ENCODE data around the gene MOGAT2. TPM values are rescaled to one million over a fixed set of nuclear protein-coding genes. Genes with fewer than 3 reads are reported as not detected.
A peak's percentile ranks its signal among the peaks of the same experiment; 100 is the strongest.

Gene MOGAT2
- not detected in 2 replicates for total RNA-seq (2022)
- not detected for Bru-seq, nascent RNA
- BruChase-seq, experiment 1, labeled RNA remaining after a 6-hour chase: not detected
- BruChase-seq, experiment 2, labeled RNA remaining after a 2-hour chase: percentile 6 among the genes with signal in this experiment
- long read RNA-seq: 0 reads

DNA sequence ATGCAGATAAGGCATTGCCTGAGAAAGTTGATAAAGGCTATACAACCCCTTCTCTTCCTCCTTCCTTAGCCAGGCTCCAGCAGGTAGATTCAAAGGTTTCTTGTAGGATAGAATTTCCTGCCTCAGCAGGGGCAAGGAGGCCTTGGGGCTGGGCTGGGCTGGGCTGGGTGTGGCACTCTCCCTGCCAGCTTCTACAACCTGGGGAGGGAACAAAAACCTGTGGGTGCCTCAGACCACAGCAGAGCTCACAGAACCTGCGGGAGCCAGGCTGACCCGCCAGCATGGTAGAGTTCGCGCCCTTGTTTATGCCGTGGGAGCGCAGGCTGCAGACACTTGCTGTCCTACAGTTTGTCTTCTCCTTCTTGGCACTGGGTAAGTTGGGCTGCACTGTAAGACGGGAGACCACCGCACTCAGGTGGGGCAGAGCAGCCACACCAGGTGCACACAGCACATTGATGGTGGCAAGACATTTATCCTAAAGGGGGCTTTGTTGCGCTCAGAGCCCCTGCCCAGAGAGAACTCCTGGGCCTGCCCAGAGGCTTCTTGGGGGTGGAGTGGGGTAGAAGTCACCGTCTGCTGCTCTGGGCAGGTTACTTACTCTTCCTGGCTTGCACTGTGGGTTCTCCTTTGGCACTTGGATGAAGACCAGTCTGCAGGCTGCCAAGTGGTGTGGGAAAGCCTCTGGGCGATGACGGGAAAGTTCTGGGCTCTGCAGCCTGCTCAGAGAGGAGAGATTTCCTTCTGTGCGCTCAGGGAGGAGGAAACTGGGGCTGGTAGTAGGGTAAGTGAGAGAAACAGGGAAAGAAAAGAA, at the start of gene MOGAT2:
Gene MOGAT2, plus strand, starts transcription at position 231 of the 811 bp plus-strand sequence. Its CDS starts 51 bp downstream, at position 282.
- Mint-ChIP-seq H3K4me3 (ENCODE audit: low read depth, unreplicated experiment) (no peak within 1 kb of the TSS), H3K36me3 (ENCODE audit: insufficient read depth, unreplicated experiment) (peaks cover 5% of the 10 kb centered on the region), H3K4me1 (ENCODE audit: low read depth, unreplicated experiment) (peaks cover 11% of the 10 kb centered on the region), H3K27ac (ENCODE audit: unreplicated experiment) (no peak within 1 kb of the TSS), H3K9me3 (ENCODE audit: low read depth, unreplicated experiment) (no peaks in the 10 kb centered on the region), H3K27me3 (ENCODE audit: unreplicated experiment) (peaks cover 43% of the 10 kb centered on the region)
- TF ChIP-seq, protein P1, sequence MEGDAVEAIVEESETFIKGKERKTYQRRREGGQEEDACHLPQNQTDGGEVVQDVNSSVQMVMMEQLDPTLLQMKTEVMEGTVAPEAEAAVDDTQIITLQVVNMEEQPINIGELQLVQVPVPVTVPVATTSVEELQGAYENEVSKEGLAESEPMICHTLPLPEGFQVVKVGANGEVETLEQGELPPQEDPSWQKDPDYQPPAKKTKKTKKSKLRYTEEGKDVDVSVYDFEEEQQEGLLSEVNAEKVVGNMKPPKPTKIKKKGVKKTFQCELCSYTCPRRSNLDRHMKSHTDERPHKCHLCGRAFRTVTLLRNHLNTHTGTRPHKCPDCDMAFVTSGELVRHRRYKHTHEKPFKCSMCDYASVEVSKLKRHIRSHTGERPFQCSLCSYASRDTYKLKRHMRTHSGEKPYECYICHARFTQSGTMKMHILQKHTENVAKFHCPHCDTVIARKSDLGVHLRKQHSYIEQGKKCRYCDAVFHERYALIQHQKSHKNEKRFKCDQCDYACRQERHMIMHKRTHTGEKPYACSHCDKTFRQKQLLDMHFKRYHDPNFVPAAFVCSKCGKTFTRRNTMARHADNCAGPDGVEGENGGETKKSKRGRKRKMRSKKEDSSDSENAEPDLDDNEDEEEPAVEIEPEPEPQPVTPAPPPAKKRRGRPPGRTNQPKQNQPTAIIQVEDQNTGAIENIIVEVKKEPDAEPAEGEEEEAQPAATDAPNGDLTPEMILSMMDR (IDR thresholded peaks at IDR 0.05; ENCODE audit: unreplicated experiment): no peak
- no TSS peak for BruUV-seq (replicated peaks)
- intact Hi-C loops (cut with micrococcal nuclease; ENCODE audit: unreplicated experiment): no loop called here
- DNase-seq: no peak
- CTCF ChIA-PET: no interaction called here

DNA sequence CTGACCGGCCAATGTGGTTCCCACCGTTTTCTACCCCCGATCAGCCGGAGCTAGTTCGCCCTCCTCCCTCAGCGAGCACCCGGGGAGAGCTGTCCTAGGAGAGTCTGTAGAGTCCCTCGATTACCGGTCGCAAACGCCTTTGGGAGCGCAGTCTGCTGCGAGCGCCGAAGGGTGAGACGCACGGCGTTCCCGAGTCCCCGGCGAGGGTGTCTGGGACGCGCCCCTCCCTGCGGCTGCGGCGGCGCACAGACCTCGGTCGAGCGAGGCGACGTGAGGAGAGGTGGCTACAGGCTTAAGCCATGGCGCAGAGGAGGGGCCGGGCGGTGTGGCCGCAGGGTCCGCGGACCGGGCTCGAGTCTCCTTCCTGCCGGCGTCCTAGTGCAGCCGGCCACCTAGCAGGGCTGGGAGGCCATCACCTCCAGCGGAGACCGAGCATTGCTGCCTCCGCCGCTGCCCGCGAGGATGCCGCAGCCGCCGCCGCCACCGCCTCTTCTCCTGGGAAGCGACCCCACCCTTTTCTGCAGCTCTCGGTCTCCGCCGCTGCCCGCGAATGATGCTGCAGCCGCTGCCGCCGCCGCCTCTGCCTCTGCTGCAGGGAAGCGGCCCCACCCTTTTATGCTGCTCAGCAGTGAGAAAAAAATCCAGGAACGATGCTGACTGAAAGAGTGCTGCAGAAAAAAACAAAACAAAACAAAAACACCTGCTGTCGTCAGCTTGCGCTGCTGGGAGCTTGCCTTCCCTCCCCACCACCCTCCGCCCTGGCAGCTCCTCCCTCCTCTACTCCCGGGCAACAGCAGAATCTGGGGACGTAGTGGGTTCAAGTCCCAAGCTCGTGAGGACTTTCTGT, 49.0 kb upstream of the MOGAT2 start, which contains the start of gene MAP6:
Gene MAP6, minus strand, starts transcription at position 588 of the 847 bp plus-strand sequence. CDS start 669 bp downstream, outside the sequence.
- DNase-seq: peak; percentile 29
- no peak within 1 kb of the TSS for H3K27ac Mint-ChIP-seq (ENCODE audit: unreplicated experiment)

GRCh38 chr11:75673977-75674582, 43.6 kb upstream of the MOGAT2 start:
- Mint-ChIP-seq H3K27ac (ENCODE audit: unreplicated experiment) (no peak overlapping the region), H3K4me3 (ENCODE audit: low read depth, unreplicated experiment) (no peak overlapping the region), H3K9me3 (ENCODE audit: low read depth, unreplicated experiment) (no peaks in the 10 kb centered on the region), H3K36me3 (ENCODE audit: insufficient read depth, unreplicated experiment) (no peaks in the 10 kb centered on the region), H3K27me3 (ENCODE audit: unreplicated experiment) (peaks cover 83% of the 10 kb centered on the region), H3K4me1 (ENCODE audit: low read depth, unreplicated experiment) (no peaks in the 10 kb centered on the region)
- intact Hi-C loops (cut with micrococcal nuclease; ENCODE audit: unreplicated experiment): no loop called here
- CTCF ChIA-PET: interaction anchor here (0.8 kb wide), 1 partner anchor 558 kb away, joined by 3 read pairs; no protein-coding TSS in a partner anchor
- TF ChIP-seq, protein P1 (IDR thresholded peaks at IDR 0.05; ENCODE audit: unreplicated experiment): no peak
- DNase-seq: no peak
- BruUV-seq (replicated peaks): no TSS peak

More for the DNA sequence above, 49.0 kb upstream of the MOGAT2 start, which contains the start of gene MAP6:
- H3K36me3 Mint-ChIP-seq (ENCODE audit: insufficient read depth, unreplicated experiment): no peaks in the 10 kb centered on the region
- H3K4me1 Mint-ChIP-seq (ENCODE audit: low read depth, unreplicated experiment): peaks cover 11% of the 10 kb centered on the region
- TF ChIP-seq, protein P1 (IDR thresholded peaks at IDR 0.05; ENCODE audit: unreplicated experiment): no peak
- no TSS peak for BruUV-seq (replicated peaks)
- intact Hi-C loops (cut with micrococcal nuclease; ENCODE audit: unreplicated experiment): no loop called here
- CTCF ChIA-PET: interaction anchor here (0.7 kb wide), 1 partner anchor 137 kb away, joined by 8 read pairs; no protein-coding TSS in a partner anchor
- H3K27me3 Mint-ChIP-seq (ENCODE audit: unreplicated experiment): peaks cover 93% of the 10 kb centered on the region
- no peaks in the 10 kb centered on the region for H3K9me3 Mint-ChIP-seq (ENCODE audit: low read depth, unreplicated experiment)
- H3K4me3 Mint-ChIP-seq (ENCODE audit: low read depth, unreplicated experiment): peak within 1 kb of the TSS; percentile 64

GRCh38 chr11:75677275-75677674, 40.4 kb upstream of the MOGAT2 start:
- Mint-ChIP-seq H3K27me3 (ENCODE audit: unreplicated experiment) (peaks cover 66% of the 10 kb centered on the region), H3K36me3 (ENCODE audit: insufficient read depth, unreplicated experiment) (no peaks in the 10 kb centered on the region), H3K4me1 (ENCODE audit: low read depth, unreplicated experiment) (no peaks in the 10 kb centered on the region), H3K9me3 (ENCODE audit: low read depth, unreplicated experiment) (no peaks in the 10 kb centered on the region), H3K27ac (ENCODE audit: unreplicated experiment) (no peak overlapping the region), H3K4me3 (ENCODE audit: low read depth, unreplicated experiment) (no peak overlapping the region)
- CTCF ChIA-PET: no interaction called here
- intact Hi-C loops (cut with micrococcal nuclease; ENCODE audit: unreplicated experiment): no loop called here
- no peak for DNase-seq
- BruUV-seq (replicated peaks): no TSS peak
- TF ChIP-seq, protein P1 (IDR thresholded peaks at IDR 0.05; ENCODE audit: unreplicated experiment): no peak
